GM18868 (cell line): ENCODE measurements around the gene CFAP77.

Experiments
- ATAC-seq: cut with Tn5 transposase; IDR thresholded peaks from one replicate; pipeline ENCODE4 v1.9.1; 2021; ENCODE audit warnings: mild to moderate bottlenecking, moderate library complexity; ENCODE audit not compliant: unreplicated experiment

The CFAP77 gene

DNA sequence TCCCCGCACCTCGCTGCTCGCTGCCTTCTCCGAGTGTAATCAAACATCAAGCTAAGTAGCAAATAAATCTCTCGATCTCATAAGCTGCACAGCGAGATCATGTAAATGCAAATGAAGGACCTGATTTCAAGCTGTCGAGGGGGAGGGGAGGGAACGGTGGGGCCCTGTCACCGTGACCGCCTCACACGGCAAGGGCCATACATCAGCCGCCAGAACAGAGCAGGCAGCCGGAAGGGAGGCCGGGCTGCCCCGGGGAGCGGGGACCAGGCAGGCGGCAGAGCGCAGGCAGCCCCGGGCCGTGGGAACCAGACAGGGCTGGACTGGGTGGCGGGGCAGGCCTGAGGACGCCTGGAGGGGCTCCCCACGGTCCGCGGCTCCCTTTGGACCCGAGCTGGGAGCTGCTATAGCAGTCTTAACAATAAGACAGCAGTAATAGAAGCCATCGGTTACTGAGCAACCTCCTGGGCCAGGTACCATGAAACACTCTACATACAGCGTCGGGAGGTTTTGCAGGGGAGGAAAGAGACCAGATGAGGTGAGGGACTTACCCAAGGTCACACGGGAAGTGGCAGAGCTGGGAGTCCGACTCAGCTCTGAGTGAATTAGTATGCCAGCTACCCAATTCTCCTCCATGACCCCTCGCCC, 76.8 kb downstream of the CFAP77 start:
- ATAC-seq: no peak

DNA sequence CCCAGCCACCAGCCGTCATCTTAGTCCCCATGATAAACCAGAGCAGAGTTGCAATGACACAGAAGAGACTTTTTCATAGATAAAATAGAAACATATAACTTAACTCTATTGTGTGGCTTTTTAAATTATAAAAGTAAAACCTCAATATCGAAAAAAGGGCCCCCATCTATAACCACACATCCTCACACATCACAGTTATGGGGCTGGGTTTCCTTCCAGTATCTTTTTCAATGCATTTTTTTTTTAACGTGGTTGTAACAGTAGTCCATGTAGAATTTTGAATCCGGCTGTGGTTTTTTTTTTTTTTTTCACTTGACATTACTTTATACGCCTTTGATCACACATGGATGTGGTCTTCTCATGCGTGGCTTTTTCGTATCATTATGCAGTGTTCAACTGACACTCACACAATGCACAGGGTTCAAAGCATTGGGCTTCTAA, 77.4 kb downstream of the CFAP77 start:
- ATAC-seq: no peak

DNA sequence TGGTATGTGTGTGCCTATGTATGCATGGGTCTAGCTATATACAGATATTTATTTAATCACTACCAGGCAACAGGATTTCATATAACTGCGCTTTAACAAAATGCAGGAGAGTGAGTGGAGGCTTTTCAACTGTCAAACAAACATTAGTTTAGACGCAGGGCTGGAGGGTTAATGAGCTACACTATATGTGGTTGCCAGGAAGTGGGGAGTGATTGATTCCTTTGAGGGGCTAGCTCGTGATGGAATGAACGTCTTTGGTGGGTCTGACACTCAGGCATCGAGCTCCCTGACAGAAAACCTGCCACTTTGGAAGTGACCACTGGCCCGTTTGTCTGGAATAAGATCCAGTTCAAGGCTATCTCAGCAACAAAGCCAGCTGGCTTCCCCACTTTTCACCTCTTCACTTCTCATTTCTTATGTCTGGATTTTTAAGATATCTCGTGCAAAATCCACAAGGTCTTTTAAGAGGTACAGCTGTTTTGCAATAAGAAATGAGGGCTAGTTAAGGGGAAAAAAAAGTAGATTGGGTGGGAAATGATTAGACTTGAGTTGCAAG, 78.0 kb downstream of the CFAP77 start:
- ATAC-seq: no peak

- no peak for ATAC-seq
These were observed 78.6 kb downstream of the CFAP77 start for GRCh38 chr9:132488626-132489025.

DNA sequence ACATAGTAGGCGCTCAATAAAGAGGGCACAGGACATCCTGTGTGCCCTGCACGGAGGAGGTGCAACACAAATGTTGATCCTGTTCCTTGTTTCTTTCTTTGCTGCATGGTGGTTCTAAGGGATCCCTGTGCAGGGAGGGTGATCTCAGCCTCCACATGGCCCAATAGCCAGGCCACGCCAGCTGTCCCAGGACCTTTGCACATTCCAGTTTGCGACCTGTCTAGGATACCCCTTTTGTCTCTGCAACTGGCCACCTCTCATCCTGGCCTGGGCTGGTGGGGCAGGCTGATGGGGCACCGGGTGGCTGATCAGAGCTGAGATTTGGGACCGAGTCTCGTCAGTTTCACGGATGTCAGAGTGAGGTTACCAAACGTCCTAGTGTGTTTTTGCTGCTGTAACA, 79.5 kb downstream of the CFAP77 start:
- no peak for ATAC-seq

GRCh38 chr9:132494857-132495256, 84.8 kb downstream of the CFAP77 start:
- no peak for ATAC-seq

DNA sequence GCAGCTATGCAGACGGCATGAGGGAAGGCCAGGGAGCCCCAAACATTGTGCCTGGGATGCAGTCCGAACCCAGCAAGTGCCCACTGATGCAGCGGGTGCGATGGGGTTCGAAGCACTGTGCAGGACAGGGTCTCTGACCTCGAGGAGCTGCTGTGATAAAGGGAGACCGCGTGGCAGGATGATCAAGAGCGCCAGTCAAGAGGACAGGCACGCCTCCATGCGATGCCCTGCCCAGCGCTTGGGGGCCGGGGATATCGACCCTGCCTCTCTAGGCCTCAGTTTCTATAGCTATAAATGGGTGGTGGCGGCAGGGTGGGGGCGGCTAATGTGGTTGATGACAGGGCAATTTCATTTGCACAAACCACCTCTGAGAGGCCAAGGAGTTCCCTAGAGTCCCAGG, 87.7 kb downstream of the CFAP77 start:
- ATAC-seq: no peak

GRCh38 chr9:132498531-132499210, 88.7 kb downstream of the CFAP77 start:
- ATAC-seq: no peak

- ATAC-seq: no peak
These were observed 89.2 kb downstream of the CFAP77 start for GRCh38 chr9:132499251-132499650.

- no peak for ATAC-seq
These were observed 90.2 kb downstream of the CFAP77 start for GRCh38 chr9:132500193-132500592.

- no peak for ATAC-seq
These were observed 92.5 kb downstream of the CFAP77 start for GRCh38 chr9:132502480-132502879.

DNA sequence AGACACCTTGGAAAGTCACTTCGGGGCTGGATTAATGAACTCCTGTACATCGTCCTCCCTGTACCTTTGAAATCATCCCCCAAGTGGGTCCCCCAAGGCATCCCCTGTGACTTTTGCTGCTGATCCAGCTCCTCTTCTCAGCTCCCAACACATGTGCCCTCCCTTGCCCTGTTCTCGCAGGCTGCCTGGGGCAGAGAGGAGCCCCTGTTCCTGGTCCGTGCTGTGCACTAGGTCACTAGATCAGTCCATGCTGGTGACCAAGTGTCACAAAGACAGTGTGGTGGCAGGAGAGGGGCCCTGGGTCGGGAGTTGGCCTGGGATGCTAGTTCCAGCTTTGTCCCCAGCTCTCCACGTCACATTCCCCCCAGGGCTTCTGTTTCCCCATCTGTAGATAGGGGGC, 93.1 kb downstream of the CFAP77 start:
- ATAC-seq: no peak

GRCh38 chr9:132504488-132504887, 94.5 kb downstream of the CFAP77 start:
- ATAC-seq: no peak

- no peak for ATAC-seq
These were observed 96.1 kb downstream of the CFAP77 start for GRCh38 chr9:132505991-132506655.

DNA sequence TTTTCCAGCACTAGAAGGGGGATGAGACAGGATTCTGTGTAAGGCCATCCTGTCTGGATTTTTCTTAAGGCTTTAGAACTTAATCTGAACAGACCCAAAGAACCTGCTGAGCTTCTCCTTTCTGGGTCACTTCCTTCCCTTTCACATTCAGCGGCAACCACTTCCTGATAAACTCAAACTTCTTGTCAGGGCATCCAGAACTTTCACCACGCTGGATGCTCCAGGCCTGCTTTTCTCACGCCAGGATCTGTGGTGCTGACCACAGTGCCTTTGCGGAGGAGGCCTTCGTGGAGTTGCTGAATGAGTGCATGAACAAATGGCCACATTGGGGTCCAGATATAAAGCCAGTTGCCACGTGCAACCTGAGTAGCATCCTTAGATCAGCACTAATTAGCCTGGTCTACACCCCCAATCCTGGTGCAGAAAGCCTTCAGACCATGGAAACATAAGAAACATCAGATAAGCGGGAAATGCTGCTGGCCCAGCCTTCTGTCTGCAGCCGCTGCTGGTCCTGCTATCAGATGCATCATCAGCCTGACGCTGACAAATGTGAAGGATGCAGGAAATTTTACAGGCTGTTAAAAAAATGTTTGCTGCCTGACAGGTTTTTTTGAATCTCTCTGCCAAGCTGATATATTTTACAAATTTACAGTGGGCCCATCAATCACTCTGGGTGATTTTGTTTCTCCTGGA, 97.1 kb downstream of the CFAP77 start:
- no peak for ATAC-seq

DNA sequence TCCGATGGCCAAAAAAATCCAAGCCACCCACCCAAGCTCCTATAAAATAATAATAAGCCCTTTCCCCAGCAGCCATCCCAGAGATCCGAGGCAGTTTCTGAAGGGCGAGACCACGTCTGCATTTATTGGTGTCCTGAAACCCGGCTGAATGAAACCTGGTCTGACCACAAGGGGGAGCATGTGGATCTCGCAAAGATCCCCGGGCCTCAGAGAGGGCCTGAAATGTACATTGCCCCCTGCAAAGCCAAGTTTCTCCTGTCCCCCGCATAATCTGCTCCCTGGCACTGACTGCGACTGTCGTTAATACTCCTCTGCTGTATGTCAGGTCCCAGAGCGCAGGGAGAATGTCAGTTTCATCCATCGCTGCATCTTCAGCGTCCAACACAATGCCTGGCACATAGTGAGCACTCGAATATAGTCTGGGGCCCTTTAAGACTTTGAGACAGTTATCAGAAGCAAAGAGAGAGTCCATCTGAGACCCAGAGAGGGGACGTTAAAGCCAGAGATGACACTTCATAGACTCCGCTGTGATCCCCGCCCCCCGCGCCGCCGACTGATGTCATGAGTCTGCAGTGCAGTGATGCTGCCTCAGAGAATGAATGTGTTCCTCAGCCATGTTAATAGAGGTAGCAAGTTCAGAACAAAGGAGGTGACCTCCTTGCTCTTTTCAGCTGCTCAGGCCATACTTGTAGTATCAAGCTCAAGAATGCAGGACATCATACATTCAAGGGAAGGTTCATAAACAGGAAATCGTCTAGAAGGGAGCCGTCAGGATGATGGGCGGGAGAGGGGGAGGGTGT, 97.9 kb downstream of the CFAP77 start:
- ATAC-seq: no peak

GRCh38 chr9:132509928-132510874, 100.2 kb downstream of the CFAP77 start:
- ATAC-seq: no peak

DNA sequence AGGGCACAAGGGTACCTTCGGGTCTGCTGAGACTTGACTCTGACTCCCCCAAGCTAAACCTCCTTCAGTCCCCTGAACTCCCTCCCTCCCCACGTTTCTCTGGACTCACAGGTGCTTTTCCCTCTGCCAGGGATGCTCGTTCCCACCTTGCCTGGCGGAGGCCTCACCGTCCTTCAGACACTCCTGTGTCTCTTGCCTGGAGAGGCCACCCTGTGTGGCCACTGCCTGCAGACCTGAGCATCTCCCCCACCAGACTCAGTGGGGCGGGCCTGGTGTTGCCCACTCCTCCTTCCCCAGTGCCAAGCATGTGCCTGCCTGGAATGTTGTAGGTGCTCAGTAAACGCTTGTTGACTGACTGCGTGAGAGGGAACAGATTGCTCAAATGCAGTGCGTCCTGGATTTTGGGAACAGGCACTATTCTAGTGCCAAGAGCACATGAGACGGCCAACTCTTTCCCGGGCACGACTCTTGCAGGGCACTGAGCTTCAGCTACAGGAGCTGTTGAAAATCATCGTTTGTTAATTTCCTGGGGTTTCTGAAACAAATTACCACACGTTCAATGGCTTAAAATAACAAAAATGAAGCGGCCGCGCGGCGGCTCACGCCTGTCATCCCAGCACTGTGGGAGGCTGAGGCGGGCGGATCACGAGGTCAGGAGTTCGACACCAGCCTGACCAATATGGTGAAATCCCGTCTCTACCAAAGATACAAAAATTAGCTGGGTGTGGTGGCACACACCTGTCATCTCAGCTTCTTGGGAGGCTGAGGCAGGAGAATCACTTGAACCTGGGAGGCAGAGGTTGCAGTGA, 101.4 kb downstream of the CFAP77 start:
- ATAC-seq: no peak

DNA sequence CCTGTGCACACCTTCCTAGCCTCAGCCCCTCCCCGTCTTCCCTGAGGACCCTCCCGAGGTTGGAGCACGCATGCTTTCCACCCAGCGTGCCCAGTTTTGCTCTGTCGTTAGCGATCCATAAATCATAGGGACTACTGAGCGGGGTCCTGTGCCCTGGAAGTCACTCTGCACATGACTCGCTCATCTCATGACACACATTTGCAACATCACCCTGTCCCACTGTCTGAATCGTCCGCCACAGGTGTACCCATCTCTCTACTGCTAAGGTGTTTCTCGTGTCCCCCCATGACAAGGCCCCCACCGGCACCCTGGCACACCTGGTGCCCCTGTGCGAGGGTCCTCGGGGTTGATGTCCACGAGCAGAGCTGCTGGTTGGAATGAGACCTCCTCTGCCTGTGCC, 103.4 kb downstream of the CFAP77 start:
- no peak for ATAC-seq
